ENCODE data around the gene CFAP100.

Gene CFAP100

DNA sequence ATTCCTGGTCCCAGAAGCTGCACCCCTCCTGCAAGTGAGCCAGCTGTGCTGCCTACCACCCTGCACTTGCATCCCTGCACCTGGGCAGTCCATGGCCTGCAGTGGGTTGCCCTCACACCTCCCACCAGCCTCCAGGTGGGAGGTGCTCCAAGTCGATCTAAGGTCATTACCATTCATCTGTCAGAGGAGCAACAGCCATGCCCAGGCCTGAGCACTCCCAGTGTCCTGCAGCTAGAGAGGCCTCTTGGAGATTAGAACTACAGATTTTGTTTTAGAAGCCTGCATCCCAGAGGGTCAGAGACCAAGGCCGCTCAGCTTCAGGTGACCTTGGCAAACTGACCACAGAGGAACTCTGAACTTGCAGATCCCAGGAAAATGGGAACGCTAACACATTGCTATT, 90.0 kb downstream of the CFAP100 start:
- DNase-seq = peak; percentile 28

GRCh38 chr3:126485176-126485897, 90.6 kb downstream of the CFAP100 start:
- DNase-seq = peak; percentile 83

- no peak for DNase-seq
Observed at GRCh38 chr3:126485956-126486355, 91.2 kb downstream of the CFAP100 start.

All from RPMI8226 (cell line).